Fibroblast of gingiva (primary cell): ENCODE results near the gene RSPH6A.

Experiments
- DNase-seq: peaks from one replicate; pipeline ENCODE4 v3.0.0-alpha.2; 2011; ENCODE audit warnings: low read depth

Gene RSPH6A

DNA sequence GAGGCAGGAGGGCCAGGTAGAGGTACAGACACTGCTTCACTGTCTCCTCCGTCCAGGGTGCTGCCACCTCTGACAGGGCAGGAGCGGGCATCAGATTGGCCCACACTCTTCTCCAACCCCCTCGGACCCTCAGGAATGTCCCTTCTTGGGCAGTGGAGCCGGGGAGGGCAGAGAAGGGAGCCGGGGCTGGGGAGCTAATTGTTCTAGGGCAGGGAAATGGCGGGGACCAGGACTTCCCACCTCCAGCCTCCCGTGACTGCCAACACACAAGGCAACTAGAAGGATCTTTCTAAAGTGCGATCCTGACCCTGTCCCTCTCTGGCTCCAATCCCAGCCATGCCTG is 10.1 kb upstream of the RSPH6A start:
- DNase-seq: no peak

GRCh38 chr19:45824531-45825262 is 9.6 kb upstream of the RSPH6A start:
- DNase-seq: no peak

GRCh38 chr19:45824041-45824471 is 8.9 kb upstream of the RSPH6A start:
- DNase-seq: no peak

DNA sequence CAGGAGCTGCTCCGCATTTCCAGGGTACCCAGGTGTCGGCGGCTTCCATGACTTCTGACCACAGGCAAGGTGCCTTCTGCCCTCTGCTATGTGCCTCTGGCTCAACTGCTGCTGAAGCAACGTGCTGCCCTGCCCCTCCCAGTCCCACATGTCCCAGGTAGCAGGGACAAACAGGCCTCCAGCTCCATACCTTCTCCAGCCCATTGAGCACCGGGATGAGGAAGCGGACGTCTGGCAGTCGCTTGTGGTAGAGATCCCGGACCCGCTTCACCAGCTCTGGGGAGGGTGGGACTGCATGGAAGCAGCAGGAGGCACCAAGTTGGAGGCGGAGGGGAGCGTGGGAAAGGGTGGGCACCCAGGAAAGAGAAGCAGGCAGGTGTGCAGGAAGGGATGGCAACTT is 8.1 kb upstream of the RSPH6A start:
- no peak for DNase-seq

DNA sequence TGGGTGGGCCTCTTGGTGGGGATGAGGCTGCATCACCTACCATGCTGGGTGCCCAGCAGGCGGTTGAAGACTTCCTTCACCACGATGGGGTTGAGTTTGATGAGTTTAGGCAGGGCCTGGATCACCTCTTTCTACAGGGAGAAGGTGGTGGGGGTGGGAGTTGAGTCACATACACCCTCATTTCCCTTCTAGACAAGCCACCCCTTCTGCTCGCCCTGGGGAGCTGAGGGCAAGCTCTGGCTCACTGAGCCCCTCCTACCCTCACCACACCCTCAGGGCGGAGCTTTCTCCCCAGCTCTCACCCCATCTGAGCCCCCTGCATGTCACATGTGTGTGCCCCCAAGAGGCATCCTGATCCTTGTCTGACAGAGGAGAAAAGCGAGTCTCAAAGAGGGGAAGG is 7.6 kb upstream of the RSPH6A start:
- no peak for DNase-seq

GRCh38 chr19:45821570-45821969 is 6.5 kb upstream of the RSPH6A start:
- no peak for DNase-seq

DNA sequence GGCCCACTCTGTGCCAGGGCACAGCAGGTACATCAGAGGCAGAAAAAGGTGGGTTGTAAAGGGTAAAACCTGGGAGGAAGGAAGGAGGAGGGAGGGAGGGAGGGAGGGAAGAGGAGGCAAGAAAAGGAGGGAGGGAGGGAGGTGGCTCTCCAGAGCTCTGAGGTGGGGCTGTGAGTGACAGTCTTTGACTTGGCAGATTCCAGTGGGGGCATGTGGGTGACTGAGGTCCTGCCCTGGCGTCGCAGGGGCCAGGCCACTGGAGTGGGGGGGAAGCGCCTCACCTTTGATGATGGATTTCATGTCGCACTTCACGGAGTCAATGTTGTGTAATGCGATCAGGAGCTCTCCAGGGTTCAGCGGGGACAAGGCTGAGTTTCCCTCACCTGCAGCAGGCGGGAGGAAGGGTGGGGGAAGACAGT is 6.0 kb upstream of the RSPH6A start:
- DNase-seq: no peak

DNA sequence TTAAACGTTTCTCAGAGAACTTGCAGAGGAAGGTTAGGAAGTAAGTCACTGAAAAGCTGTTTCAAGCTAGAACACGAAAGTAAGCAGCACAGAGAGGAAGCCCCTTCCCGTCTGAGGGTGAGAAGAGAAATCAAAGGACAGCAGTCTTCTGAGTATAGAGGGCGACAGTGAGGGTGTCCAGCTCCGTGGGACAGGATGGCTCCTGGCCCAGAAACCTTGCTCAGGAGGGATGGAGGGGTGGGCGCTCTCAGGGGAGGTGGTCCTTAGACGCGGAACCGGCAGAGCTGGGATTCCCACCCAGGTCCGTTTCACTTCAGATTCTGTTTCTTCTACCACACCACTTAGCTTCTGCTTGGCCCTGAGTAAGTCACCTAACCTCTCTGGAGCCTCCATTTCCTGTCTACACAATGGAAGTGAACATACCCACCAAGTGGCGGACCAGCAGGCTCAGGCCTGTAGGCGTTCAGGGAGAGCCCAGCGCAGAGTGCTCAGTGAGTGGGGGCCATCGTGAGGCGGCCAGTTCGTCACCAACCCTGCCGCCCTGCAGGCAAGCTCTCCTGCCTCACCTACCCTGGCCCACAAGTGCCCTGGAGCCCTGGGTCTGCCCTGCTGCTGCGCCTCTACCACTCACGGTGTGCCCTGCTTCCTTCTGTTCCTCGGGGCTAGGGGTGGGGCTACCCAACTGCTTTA is 5.5 kb upstream of the RSPH6A start:
- no peak for DNase-seq

GRCh38 chr19:45819769-45820168 is 4.7 kb upstream of the RSPH6A start:
- no peak for DNase-seq

DNA sequence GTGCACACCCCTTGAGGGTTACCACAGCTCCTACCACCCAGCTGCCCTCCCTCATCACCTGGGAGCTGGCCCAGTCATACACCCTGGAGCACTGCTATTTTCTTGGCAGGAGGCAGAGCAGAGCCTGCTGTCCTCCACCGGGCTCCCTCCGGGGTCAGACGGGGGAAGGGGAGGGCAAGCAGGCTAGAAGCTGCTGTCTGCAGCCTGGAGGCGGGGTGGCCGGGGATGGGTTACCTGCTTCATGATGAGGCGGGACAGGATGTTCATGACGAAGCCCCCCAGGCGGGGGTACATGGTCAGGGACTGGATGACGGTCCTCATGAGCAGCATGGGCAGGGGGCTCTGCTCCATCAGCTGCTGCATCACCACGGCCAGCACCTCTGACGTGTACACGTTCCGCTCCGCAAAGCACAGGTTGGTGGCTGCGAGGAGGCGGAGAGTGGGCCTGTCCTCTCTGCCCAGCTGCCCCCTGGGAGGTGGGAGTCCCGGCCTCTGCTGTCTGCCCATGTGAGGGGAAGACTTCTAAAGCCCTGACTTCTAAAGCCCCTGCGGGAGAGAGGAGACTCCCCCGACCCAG is 2.7 kb upstream of the RSPH6A start:
- no peak for DNase-seq

DNA sequence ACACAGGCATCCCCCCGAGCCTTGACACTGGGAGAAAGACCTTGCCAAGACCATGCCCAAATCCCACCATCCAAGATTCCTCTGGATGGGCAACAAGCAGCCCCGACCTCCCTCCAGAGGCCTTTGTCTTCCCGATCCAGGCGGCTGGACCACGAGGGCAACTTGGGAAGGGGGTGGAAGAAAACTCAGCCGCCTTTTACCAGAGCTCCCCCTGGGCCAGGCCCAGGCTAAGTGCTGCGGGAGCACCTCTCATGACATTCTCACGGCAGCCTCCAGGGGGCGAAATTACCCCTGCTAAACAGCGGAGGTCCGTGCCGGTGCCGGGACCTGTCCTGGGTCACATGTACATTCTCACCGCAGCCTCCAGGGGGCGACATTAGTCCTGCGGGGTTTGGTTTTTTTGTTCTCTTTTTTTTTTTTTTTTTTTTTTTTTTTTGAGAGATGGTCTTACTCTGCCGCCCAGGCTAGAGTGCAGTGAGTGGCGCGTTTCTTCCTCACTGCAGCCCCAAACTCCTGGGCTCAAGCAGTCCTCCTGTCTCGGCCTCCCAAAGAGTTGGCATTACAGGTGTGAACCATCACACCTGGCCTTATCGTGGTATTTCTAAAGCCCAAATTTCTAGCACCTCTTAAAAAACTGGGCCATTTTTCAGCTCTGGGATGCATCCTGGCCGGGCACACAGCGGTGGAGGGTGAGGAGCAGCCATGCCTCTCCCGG is 2.1 kb upstream of the RSPH6A start:
- peak; percentile 87 for DNase-seq

- no peak for DNase-seq
Observed at GRCh38 chr19:45816236-45817009, 1.3 kb upstream of the RSPH6A start.

GRCh38 chr19:45815481-45816216 is 541 bp upstream of the RSPH6A start:
- DNase-seq: no peak

GRCh38 chr19:45814166-45814780 is 835 bp downstream of the RSPH6A start:
- peak; percentile 52 for DNase-seq

DNA sequence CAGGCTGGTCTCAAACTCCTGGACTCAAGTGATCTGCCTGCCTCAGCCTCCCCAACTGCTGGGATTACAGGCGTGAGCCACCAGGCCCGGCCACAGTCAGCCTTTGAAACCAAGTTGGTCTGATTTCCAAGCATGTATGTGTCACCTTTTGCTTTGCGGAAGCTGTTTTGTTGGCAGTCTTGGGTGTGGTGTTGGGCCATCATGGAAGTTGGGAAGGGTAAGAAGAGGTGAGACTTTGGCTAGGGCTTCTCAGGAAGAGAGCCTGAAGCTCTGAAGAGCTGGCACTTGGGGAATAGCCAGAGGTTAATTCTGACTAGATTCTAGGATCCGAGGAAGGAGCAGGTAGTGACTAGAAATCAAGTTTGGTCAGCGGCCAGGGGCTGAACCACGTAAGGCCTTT is 2.8 kb downstream of the RSPH6A start:
- DNase-seq: no peak

DNA sequence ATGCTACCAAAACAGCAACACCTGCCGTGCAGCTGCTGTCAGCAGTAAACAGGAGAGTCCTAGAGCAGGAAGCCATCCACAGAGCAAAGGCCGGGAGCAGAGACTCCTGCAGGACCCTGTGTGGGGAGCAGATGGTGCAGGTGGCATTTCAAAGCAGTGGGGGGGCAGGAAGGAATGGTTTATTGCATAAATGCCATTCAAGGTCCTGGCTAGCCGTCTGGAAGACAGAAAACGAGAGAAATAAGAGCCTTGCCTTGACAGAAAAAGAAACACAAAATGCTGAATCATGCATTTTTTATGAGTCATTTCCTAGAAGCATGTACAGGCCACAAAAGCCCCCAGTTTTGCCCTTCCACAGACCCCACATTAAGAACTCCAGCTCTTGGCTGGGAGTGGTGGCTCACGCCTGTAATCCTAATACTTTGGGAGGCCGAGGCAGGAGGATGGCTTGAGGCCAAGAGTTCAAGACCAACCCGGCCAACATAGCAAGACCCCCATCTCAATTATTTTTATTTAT is 5.4 kb downstream of the RSPH6A start:
- peak; percentile 73 for DNase-seq

GRCh38 chr19:45805719-45806118 is 9.4 kb downstream of the RSPH6A start:
- no peak for DNase-seq

GRCh38 chr19:45804959-45805230 is 10.2 kb downstream of the RSPH6A start:
- no peak for DNase-seq

- no peak for DNase-seq
Observed at GRCh38 chr19:45804140-45804958, 10.8 kb downstream of the RSPH6A start.

DNA sequence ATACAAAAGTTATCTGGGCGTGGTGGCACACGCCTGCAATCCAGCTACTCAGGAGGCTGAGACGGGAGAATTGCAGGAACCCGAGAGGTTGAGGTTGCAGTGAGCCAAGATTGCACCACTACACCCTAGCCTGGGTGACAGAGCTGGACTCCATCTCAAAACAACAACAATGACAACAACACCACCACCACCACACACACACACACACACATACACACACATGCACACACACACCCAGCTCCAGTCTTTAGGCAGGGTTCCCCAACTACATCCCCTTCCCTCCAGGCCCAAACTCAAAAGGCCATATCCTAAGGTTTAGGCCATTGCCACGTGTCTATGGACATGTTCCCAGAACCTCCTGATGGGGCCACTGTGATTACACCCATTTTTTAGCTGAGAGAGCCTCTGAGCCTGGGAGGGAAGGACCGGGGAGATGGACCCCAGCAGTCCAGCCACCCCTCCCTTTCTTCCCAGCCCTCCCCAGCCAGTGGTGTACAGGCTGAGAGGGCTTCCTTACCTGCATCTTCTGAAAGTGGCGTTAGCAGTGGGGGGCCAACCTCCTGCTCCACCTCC is 13.4 kb downstream of the RSPH6A start:
- DNase-seq: no peak
